Measurements from ENCODE around the gene VPS8.

The VPS8 gene

GRCh38 chr3:184805351-184806038 lies 6.5 kb upstream of the VPS8 start:
- peaks cover 6% of the 10 kb centered on the region for H3K4me1 ChIP-seq (ENCODE audit: control insufficient read depth, insufficient read depth, low read length)
- DNase-seq (ENCODE audit: low read depth) = peak; percentile 7
- H3K36me3 ChIP-seq (ENCODE audit: control insufficient read depth, insufficient read depth, low read length, severe bottlenecking) = no peaks in the 10 kb centered on the region
- no peaks in the 10 kb centered on the region for H3K9me3 ChIP-seq (ENCODE audit: control insufficient read depth, low read length)
- H3K27me3 ChIP-seq (replicated peaks; ENCODE audit: control insufficient read depth, insufficient read depth, low read length) = no peaks in the 10 kb centered on the region
- no peak overlapping the region for H3K9ac ChIP-seq (ENCODE audit: low read length)
- H3K4me3 ChIP-seq (ENCODE audit: low read length) = no peak overlapping the region

DNA sequence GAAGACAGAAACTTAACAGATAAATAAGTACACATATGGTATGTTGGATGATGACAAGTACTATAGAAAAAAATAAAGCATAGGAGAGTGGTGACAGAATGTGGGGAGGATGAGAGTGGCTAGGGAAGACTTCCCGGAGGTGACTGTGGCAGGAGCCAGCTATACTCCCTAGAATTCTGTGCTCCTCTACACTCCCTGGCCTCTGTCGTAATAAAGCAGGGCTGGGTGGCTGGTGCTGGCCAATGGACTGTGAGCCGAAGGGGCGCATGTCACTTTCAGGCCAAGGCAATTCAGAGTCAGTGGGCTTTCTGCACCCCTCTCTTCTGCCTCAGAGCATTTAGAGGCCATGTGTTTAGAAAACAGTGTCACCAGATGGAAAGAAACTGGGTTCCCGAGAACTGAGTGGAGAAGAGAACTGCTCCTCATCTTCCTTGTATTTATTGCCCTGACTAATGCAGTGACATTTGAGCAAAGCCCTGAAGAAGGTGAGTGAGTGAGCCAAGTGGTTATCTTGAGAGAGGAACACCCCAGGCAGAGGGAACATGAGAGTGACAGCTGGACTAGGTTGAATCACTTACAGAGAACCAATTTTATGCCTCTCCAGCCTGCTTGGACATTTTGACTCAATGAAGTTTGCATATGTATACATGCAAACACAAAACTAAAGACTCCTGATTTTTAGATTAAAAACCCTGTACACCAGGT lies 5.2 kb upstream of the VPS8 start:
- Histone ChIP-seq H3K9me3 (ENCODE audit: control insufficient read depth, low read length) (no peaks in the 10 kb centered on the region), H3K27me3 (replicated peaks; ENCODE audit: control insufficient read depth, insufficient read depth, low read length) (no peaks in the 10 kb centered on the region), H3K36me3 (ENCODE audit: control insufficient read depth, insufficient read depth, low read length, severe bottlenecking) (no peaks in the 10 kb centered on the region), H3K4me1 (ENCODE audit: control insufficient read depth, insufficient read depth, low read length) (peaks cover 6% of the 10 kb centered on the region), H3K4me3 (ENCODE audit: low read length) (no peak overlapping the region), H3K9ac (ENCODE audit: low read length) (no peak overlapping the region)
- DNase-seq (ENCODE audit: low read depth) = no peak

GRCh38 chr3:184807549-184807948 lies 4.4 kb upstream of the VPS8 start:
- Histone ChIP-seq H3K4me1 (ENCODE audit: control insufficient read depth, insufficient read depth, low read length) (peaks cover 6% of the 10 kb centered on the region), H3K9ac (ENCODE audit: low read length) (no peak overlapping the region), H3K4me3 (ENCODE audit: low read length) (no peak overlapping the region), H3K27me3 (replicated peaks; ENCODE audit: control insufficient read depth, insufficient read depth, low read length) (no peaks in the 10 kb centered on the region), H3K9me3 (ENCODE audit: control insufficient read depth, low read length) (no peaks in the 10 kb centered on the region), H3K36me3 (ENCODE audit: control insufficient read depth, insufficient read depth, low read length, severe bottlenecking) (no peaks in the 10 kb centered on the region)
- DNase-seq (ENCODE audit: low read depth) = no peak

DNA sequence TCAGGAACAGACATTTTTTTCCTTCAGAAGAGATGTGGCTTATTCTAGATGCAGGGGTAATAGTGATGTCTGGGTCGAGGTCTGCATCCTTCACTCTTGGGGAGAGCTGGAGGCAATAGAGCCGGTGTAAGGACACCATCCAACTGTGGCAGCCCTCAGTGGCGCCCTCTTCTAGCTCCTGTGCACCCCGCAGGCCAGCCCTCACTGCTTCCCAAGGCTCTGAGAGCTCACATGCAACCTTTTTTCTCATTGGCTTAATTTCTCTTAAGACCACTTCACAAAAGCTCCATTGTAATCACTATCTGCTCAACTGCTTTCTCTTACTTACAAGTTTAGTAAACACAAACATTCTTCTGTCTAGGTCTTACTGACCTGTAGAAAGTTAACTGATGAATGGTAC lies 3.9 kb upstream of the VPS8 start:
- no peak overlapping the region for H3K4me3 ChIP-seq (ENCODE audit: low read length)
- H3K4me1 ChIP-seq (ENCODE audit: control insufficient read depth, insufficient read depth, low read length) = peaks cover 10% of the 10 kb centered on the region
- DNase-seq (ENCODE audit: low read depth) = no peak
- H3K27me3 ChIP-seq (replicated peaks; ENCODE audit: control insufficient read depth, insufficient read depth, low read length) = no peaks in the 10 kb centered on the region
- H3K36me3 ChIP-seq (ENCODE audit: control insufficient read depth, insufficient read depth, low read length, severe bottlenecking) = no peaks in the 10 kb centered on the region
- H3K9ac ChIP-seq (ENCODE audit: low read length) = no peak overlapping the region
- H3K9me3 ChIP-seq (ENCODE audit: control insufficient read depth, low read length) = no peaks in the 10 kb centered on the region

DNA sequence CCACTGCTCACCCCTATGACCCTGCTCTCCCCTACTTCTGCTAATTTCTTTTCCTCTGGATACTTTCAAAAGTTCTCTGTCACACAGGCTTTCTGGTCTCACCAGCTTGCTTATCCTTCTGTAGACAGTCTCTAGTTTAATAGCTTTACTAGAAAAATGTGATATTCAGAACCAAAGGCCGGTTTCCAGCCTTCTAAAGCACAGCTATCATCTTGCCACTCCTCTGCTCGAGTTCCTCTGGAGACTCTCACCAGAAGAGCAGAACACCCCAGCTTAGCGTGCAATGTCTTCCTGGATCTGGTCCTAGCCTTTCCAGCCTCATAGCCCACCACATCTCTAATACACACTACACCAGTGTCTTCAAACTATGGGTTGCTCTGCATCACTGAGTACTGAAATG lies 1.8 kb upstream of the VPS8 start:
- Histone ChIP-seq H3K36me3 (ENCODE audit: control insufficient read depth, insufficient read depth, low read length, severe bottlenecking) (no peaks in the 10 kb centered on the region), H3K4me1 (ENCODE audit: control insufficient read depth, insufficient read depth, low read length) (peaks cover 10% of the 10 kb centered on the region), H3K9me3 (ENCODE audit: control insufficient read depth, low read length) (no peaks in the 10 kb centered on the region), H3K4me3 (ENCODE audit: low read length) (no peak overlapping the region), H3K27me3 (replicated peaks; ENCODE audit: control insufficient read depth, insufficient read depth, low read length) (no peaks in the 10 kb centered on the region), H3K9ac (ENCODE audit: low read length) (no peak overlapping the region)
- no peak for DNase-seq (ENCODE audit: low read depth)

DNA sequence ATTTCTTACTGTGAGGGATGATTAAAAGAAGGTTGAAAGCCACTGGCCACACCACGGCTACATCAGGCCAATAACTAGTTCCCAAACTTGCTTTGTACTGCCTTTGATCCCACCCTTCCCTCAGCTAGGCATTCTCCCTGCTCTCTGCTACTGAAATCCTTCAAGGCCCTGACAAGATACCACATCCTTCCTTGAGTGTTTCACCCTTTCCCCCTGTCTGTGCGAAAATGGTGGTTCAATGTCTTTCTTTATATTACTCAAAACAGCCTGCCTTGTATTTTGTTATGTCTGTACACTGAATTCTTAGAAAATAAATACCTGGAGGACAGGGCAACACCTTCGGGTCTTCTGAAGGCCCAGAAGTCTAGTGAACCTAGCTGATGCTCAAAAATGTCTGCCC lies 932 bp upstream of the VPS8 start:
- Histone ChIP-seq H3K9me3 (ENCODE audit: control insufficient read depth, low read length) (no peaks in the 10 kb centered on the region), H3K9ac (ENCODE audit: low read length) (no peak overlapping the region), H3K27me3 (replicated peaks; ENCODE audit: control insufficient read depth, insufficient read depth, low read length) (no peaks in the 10 kb centered on the region), H3K4me1 (ENCODE audit: control insufficient read depth, insufficient read depth, low read length) (peaks cover 4% of the 10 kb centered on the region), H3K4me3 (ENCODE audit: low read length) (no peak overlapping the region), H3K36me3 (ENCODE audit: control insufficient read depth, insufficient read depth, low read length, severe bottlenecking) (no peaks in the 10 kb centered on the region)
- DNase-seq (ENCODE audit: low read depth) = no peak

GRCh38 chr3:184811663-184811998 lies 335 bp upstream of the VPS8 start:
- DNase-seq (ENCODE audit: low read depth) = no peak
- peak overlapping the region; percentile 97 for H3K4me3 ChIP-seq (ENCODE audit: low read length)
- H3K36me3 ChIP-seq (ENCODE audit: control insufficient read depth, insufficient read depth, low read length, severe bottlenecking) = no peaks in the 10 kb centered on the region
- H3K9me3 ChIP-seq (ENCODE audit: control insufficient read depth, low read length) = no peaks in the 10 kb centered on the region
- peak overlapping the region; percentile 92 for H3K9ac ChIP-seq (ENCODE audit: low read length)
- H3K27me3 ChIP-seq (replicated peaks; ENCODE audit: control insufficient read depth, insufficient read depth, low read length) = no peaks in the 10 kb centered on the region
- peaks cover 4% of the 10 kb centered on the region for H3K4me1 ChIP-seq (ENCODE audit: control insufficient read depth, insufficient read depth, low read length)

DNA sequence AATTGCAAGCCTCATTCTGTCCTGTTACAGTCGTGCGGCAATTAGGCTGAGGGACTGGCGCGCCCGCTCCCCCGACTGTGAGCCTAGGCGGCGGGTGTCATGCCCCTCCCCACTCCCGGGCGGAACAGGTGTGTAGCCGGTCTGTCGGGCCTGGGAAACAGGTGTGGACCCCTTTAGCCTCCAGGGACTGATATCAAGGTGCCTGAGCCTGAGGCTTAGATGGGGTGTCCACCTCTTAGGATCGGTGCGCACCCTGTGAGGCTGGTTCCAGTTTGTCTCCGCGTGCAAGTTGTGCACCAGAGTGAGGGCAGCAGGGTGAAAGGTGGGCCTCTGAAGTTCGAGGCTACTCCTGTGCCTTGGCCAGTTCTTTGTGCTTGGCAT lies 686 bp downstream of the VPS8 start:
- H3K4me3 ChIP-seq (ENCODE audit: low read length) = peak overlapping the region; percentile 97
- no peaks in the 10 kb centered on the region for H3K27me3 ChIP-seq (replicated peaks; ENCODE audit: control insufficient read depth, insufficient read depth, low read length)
- H3K4me1 ChIP-seq (ENCODE audit: control insufficient read depth, insufficient read depth, low read length) = peaks cover 4% of the 10 kb centered on the region
- H3K9ac ChIP-seq (ENCODE audit: low read length) = peak overlapping the region; percentile 92
- no peak for DNase-seq (ENCODE audit: low read depth)
- no peaks in the 10 kb centered on the region for H3K36me3 ChIP-seq (ENCODE audit: control insufficient read depth, insufficient read depth, low read length, severe bottlenecking)
- no peaks in the 10 kb centered on the region for H3K9me3 ChIP-seq (ENCODE audit: control insufficient read depth, low read length)

- no peak overlapping the region for H3K9ac ChIP-seq (ENCODE audit: low read length)
- no peaks in the 10 kb centered on the region for H3K9me3 ChIP-seq (ENCODE audit: control insufficient read depth, low read length)
- DNase-seq (ENCODE audit: low read depth) = no peak
- peak overlapping the region; percentile 97 for H3K4me3 ChIP-seq (ENCODE audit: low read length)
- H3K27me3 ChIP-seq (replicated peaks; ENCODE audit: control insufficient read depth, insufficient read depth, low read length) = no peaks in the 10 kb centered on the region
- peaks cover 4% of the 10 kb centered on the region for H3K4me1 ChIP-seq (ENCODE audit: control insufficient read depth, insufficient read depth, low read length)
- H3K36me3 ChIP-seq (ENCODE audit: control insufficient read depth, insufficient read depth, low read length, severe bottlenecking) = no peaks in the 10 kb centered on the region
Measured at GRCh38 chr3:184813357-184813756, 1.4 kb downstream of the VPS8 start.

- H3K27me3 ChIP-seq (replicated peaks; ENCODE audit: control insufficient read depth, insufficient read depth, low read length) = no peaks in the 10 kb centered on the region
- H3K9me3 ChIP-seq (ENCODE audit: control insufficient read depth, low read length) = no peaks in the 10 kb centered on the region
- no peak overlapping the region for H3K4me3 ChIP-seq (ENCODE audit: low read length)
- peaks cover 4% of the 10 kb centered on the region for H3K4me1 ChIP-seq (ENCODE audit: control insufficient read depth, insufficient read depth, low read length)
- no peak for DNase-seq (ENCODE audit: low read depth)
- H3K9ac ChIP-seq (ENCODE audit: low read length) = no peak overlapping the region
- no peaks in the 10 kb centered on the region for H3K36me3 ChIP-seq (ENCODE audit: control insufficient read depth, insufficient read depth, low read length, severe bottlenecking)
Measured at GRCh38 chr3:184814214-184814613, 2.2 kb downstream of the VPS8 start.

DNA sequence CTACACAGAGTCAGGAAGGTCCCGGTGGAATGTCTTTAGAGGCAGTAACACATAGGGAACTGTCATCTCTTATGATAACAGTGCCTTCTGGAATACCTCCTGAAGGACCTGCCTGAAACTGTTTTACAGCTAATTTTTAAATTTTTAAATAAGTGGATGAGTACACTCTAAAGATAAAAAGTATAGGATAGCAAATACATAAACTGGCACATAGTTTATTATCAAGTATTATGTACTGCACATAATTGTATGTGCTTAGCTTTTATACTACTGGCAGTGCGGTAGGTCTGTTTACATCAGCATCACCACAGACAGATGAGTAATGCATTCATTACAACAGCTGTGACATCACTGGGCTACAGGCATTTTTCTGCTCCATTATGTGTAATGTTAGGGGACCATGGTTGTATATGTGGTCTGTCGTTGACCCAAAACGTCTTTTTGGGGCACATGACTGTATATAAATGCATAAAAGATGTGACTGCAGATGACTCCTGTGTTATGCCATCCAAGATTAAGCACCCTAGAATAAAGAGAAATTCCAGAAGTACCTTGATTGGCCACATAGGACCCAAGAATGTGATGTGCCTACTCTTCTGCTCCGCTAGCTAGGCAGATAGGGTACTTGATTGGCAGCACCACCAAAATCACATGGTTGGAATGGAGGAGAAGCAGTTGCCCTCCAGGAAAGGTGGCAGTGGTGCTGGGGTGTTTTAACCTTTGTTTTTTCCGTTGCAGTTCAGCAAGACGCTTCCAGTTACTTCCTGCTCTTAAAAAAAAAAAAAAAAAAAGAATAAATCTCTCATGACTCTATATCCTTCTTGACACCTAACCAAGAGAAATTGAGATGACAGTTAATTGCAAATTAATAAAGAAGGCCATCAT lies 3.3 kb downstream of the VPS8 start:
- Histone ChIP-seq H3K36me3 (ENCODE audit: control insufficient read depth, insufficient read depth, low read length, severe bottlenecking) (no peaks in the 10 kb centered on the region), H3K9me3 (ENCODE audit: control insufficient read depth, low read length) (no peaks in the 10 kb centered on the region), H3K4me3 (ENCODE audit: low read length) (no peak overlapping the region), H3K4me1 (ENCODE audit: control insufficient read depth, insufficient read depth, low read length) (peaks cover 4% of the 10 kb centered on the region), H3K9ac (ENCODE audit: low read length) (no peak overlapping the region), H3K27me3 (replicated peaks; ENCODE audit: control insufficient read depth, insufficient read depth, low read length) (no peaks in the 10 kb centered on the region)
- DNase-seq (ENCODE audit: low read depth) = peak; percentile 58
